HCT116 (cell line): ENCODE measurements around the gene TMEM119.

Source experiments
- POLR2AphosphoS5 ChIP-seq: IDR thresholded peaks from 2 replicates; pipeline ENCODE4 v1.6.1; 2011; ENCODE audit warnings: mild to moderate bottlenecking, low read depth, low read length, moderate library complexity
- TF ChIP-seq, protein P1 (sequence below): IDR thresholded peaks from 2 replicates; pipeline ENCODE4 v1.6.1; 2012
- TF ChIP-seq, protein P2 (sequence below), 3 experiments: fragments of 200-600 bp in 1 of 3; sonication (generic) in 1 of 3; IDR thresholded peaks in 2 of 3; conservative IDR thresholded peaks in 1 of 3; 2 replicates each; pipeline ENCODE4 v1.5.1; 2012 to 2017; ENCODE audit warnings: low read depth in 2 of 3, low read length in 2 of 3, antibody characterized with exemption in 1 of 3, borderline replicate concordance in 1 of 3, control low read depth in 1 of 3, mild to moderate bottlenecking in 1 of 3, mixed read lengths in 1 of 3, mixed run types in 1 of 3, moderate library complexity in 1 of 3; ENCODE audit not compliant: insufficient read depth in 1 of 3

DNA sequence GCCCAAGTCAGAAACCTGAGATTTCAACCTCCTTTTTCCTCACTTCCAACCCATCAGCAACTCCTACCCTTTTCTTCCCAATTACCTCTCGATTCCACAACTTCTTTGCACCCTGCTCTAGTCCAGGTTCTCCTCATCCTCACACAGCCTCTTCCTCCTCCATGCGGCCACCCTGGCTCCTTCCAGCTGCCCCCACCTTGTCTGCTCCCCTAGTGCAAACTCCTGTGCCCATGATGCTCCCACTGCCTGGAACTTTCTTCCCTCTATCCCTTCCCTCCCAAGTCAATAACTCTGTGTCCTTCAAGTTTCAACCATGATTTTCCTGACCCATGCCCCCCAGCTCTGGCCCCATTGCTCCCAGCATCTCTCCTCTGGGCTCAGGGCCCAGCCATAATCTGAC, 18.5 kb upstream of the TMEM119 start:
- no peak for TF ChIP-seq POLR2AphosphoS5
- TF ChIP-seq, protein P1, sequence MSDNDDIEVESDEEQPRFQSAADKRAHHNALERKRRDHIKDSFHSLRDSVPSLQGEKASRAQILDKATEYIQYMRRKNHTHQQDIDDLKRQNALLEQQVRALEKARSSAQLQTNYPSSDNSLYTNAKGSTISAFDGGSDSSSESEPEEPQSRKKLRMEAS, result no peak
- TF ChIP-seq, protein P2, sequence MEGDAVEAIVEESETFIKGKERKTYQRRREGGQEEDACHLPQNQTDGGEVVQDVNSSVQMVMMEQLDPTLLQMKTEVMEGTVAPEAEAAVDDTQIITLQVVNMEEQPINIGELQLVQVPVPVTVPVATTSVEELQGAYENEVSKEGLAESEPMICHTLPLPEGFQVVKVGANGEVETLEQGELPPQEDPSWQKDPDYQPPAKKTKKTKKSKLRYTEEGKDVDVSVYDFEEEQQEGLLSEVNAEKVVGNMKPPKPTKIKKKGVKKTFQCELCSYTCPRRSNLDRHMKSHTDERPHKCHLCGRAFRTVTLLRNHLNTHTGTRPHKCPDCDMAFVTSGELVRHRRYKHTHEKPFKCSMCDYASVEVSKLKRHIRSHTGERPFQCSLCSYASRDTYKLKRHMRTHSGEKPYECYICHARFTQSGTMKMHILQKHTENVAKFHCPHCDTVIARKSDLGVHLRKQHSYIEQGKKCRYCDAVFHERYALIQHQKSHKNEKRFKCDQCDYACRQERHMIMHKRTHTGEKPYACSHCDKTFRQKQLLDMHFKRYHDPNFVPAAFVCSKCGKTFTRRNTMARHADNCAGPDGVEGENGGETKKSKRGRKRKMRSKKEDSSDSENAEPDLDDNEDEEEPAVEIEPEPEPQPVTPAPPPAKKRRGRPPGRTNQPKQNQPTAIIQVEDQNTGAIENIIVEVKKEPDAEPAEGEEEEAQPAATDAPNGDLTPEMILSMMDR (IDR thresholded peaks at IDR 0.05 in 2 of 3, conservative IDR thresholded peaks at IDR 0.05 in 1 of 3; ENCODE audit: borderline replicate concordance in 1 of 3, insufficient read depth in 1 of 3, low read depth in 2 of 3, low read length in 2 of 3), result no peak
